Naive thymus-derived CD8-positive, alpha-beta T cell (primary cell): ENCODE data around the gene BTAF1. TPM values are rescaled to one million over a fixed set of nuclear protein-coding genes. Genes with fewer than 3 reads are reported as not detected.
"Not testable (repeated sequence)": the region's sequence is repeated elsewhere in the genome, so short reads cannot be mapped to it uniquely, and the experiment has no call there.

ENCODE experiments used
- ATAC-seq, 2 donors: fragments of 150-1000 bp; cut with Tn5 transposase in 1 of 2; sonication (Bioruptor Pico), chemical (Tn5 transposase) in 1 of 2; 1 replicate in 1 of 2; 2 replicates in 1 of 2; pipeline ENCODE4 v1.10.0; 2021; ENCODE audit warnings: mild to moderate bottlenecking in 2 of 2, moderate library complexity in 2 of 2
- POLR2A ChIA-PET: fragments of 350-600 bp; sonication (Branson Sonifier 250); formaldehyde crosslinking; loops from one replicate; lab custom pipeline; 2021; ENCODE audit warnings: antibody characterized with exemption; lab: Charles Lee
- DNase-seq, 10 donors: peaks; one replicate each; pipeline versions ENCODE4 v3.0.0 to v3.0.0-alpha.2; 2020 to 2022
- H3K27ac Mint-ChIP-seq, 10 donors: one replicate each; pipeline ENCODE4 v1.8.0; 2020 to 2022; ENCODE audit warnings: mild to moderate bottlenecking in 10 of 10, mixed read lengths in 10 of 10, moderate library complexity in 4 of 10, inconsistent platforms in 1 of 10
- H3K27me3 Mint-ChIP-seq, 5 donors: one replicate each; pipeline ENCODE4 v1.8.0; 2021 to 2022; ENCODE audit warnings: mixed read lengths in 5 of 5
- H3K36me3 Mint-ChIP-seq, 3 donors: one replicate each; pipeline ENCODE4 v1.8.0; 2020 to 2022; ENCODE audit warnings: mixed read lengths in 3 of 3, mild to moderate bottlenecking in 2 of 3, inconsistent platforms in 1 of 3
- H3K4me1 Mint-ChIP-seq, 4 donors: one replicate each; pipeline ENCODE4 v1.8.0; 2021 to 2022; ENCODE audit warnings: mixed read lengths in 4 of 4
- H3K4me3 Mint-ChIP-seq, 10 donors: one replicate each; pipeline ENCODE4 v1.8.0; 2020 to 2022; ENCODE audit warnings: mild to moderate bottlenecking in 10 of 10, mixed read lengths in 10 of 10, moderate library complexity in 6 of 10, inconsistent platforms in 1 of 10
- H3K9me3 Mint-ChIP-seq, 9 donors: one replicate each; pipeline ENCODE4 v1.8.0; 2020 to 2022; ENCODE audit warnings: mixed read lengths in 9 of 9, mild to moderate bottlenecking in 3 of 9, inconsistent platforms in 1 of 9, moderate library complexity in 1 of 9
- polyA plus RNA-seq, 3 donors: library from polyadenylated mRNA; unstranded; fragments of 300-500 nt; fragmentation: Illumina TruSeq; gene quantifications; one replicate each; pipeline ENCODE4 v1.2.3, GENCODE V29; 2021
- total RNA-seq, 8 experiments: library from RNA in 2 of 8; stranded (reverse) in 2 of 8; gene quantifications; one replicate each; pipeline ENCODE4 v1.2.3 and lab custom pipeline; 2021 to 2026

The BTAF1 gene
- total and polyA plus RNA-seq, 5 experiments from 2014 or later = 7.9 to 82.7 (median 9.1) TPM

- ATAC-seq = no peak
- no peaks in the 10 kb centered on the region for H3K4me1 Mint-ChIP-seq
- H3K36me3 Mint-ChIP-seq = peaks cover 35 to 70% (median 61%) of the 10 kb centered on the region in 3 donors
- no peaks in the 10 kb centered on the region for H3K27me3 Mint-ChIP-seq
- no peak overlapping the region for H3K4me3 Mint-ChIP-seq
- H3K27ac Mint-ChIP-seq = no peak overlapping the region
- peaks cover 0 to 5% (median 0%) of the 10 kb centered on the region in 9 donors for H3K9me3 Mint-ChIP-seq
- POLR2A ChIA-PET = no interaction called here
- DNase-seq = no peak
Measured at GRCh38 chr10:92031580-92031979, 108.0 kb downstream of the BTAF1 start.

GRCh38 chr10:92033070-92033469 lies 109.5 kb downstream of the BTAF1 start:
- DNase-seq, POLR2A ChIA-PET, ATAC-seq, H3K9me3 Mint-ChIP-seq, H3K4me3 Mint-ChIP-seq, H3K27ac Mint-ChIP-seq, H3K27me3 Mint-ChIP-seq, H3K4me1 Mint-ChIP-seq: not testable (repeated sequence)
- peaks cover 25 to 55% (median 54%) of the 10 kb centered on the region in 3 donors for H3K36me3 Mint-ChIP-seq

- no peaks in the 10 kb centered on the region for H3K4me1 Mint-ChIP-seq
- peaks cover 0 to 5% (median 0%) of the 10 kb centered on the region in 9 donors for H3K9me3 Mint-ChIP-seq
- H3K4me3 Mint-ChIP-seq = no peak overlapping the region
- peaks cover 6 to 16% (median 8%) of the 10 kb centered on the region in 3 donors for H3K36me3 Mint-ChIP-seq
- H3K27ac Mint-ChIP-seq = no peak overlapping the region
- no peak for ATAC-seq
- POLR2A ChIA-PET = no interaction called here
- no peaks in the 10 kb centered on the region for H3K27me3 Mint-ChIP-seq
- no peak for DNase-seq
Measured at GRCh38 chr10:92038949-92039348, 115.4 kb downstream of the BTAF1 start.

- Mint-ChIP-seq H3K27me3 (no peaks in the 10 kb centered on the region), H3K9me3 (peaks cover 0 to 1% (median 0%) of the 10 kb centered on the region in 9 donors), H3K4me3 (no peak overlapping the region), H3K36me3 (no peaks in the 10 kb centered on the region), H3K4me1 (peaks cover 0 to 7% (median 2%) of the 10 kb centered on the region in 4 donors), H3K27ac (no peak overlapping the region)
- no peak for ATAC-seq
- no peak for DNase-seq
- POLR2A ChIA-PET = no interaction called here
Measured at GRCh38 chr10:92042541-92042940, 119.0 kb downstream of the BTAF1 start.

GRCh38 chr10:92045641-92046106 lies 122.1 kb downstream of the BTAF1 start:
- POLR2A ChIA-PET = no interaction called here
- DNase-seq (no peak), ATAC-seq (no peak)
- Mint-ChIP-seq H3K36me3 (no peaks in the 10 kb centered on the region), H3K27ac (no peak overlapping the region), H3K4me3 (no peak overlapping the region), H3K27me3 (no peaks in the 10 kb centered on the region), H3K9me3 (peaks cover 0 to 1% (median 0%) of the 10 kb centered on the region in 9 donors), H3K4me1 (peaks cover 6 to 17% (median 13%) of the 10 kb centered on the region in 4 donors)

- ATAC-seq (no peak), DNase-seq (no peak)
- Mint-ChIP-seq H3K4me3 (no peak overlapping the region), H3K27me3 (no peaks in the 10 kb centered on the region), H3K36me3 (peaks cover 0 to 5% (median 0%) of the 10 kb centered on the region in 3 donors), H3K4me1 (peaks cover 6 to 17% (median 13%) of the 10 kb centered on the region in 4 donors), H3K9me3 (peaks cover 0 to 1% (median 0%) of the 10 kb centered on the region in 9 donors), H3K27ac (peak overlapping the region in 1 of 10 donors; percentile 87)
- POLR2A ChIA-PET = no interaction called here
Measured at GRCh38 chr10:92047215-92047614, 123.6 kb downstream of the BTAF1 start.

GRCh38 chr10:92052088-92052487 lies 128.5 kb downstream of the BTAF1 start:
- POLR2A ChIA-PET = no interaction called here
- no peak for DNase-seq
- peaks cover 0 to 16% (median 3%) of the 10 kb centered on the region in 3 donors for H3K36me3 Mint-ChIP-seq
- H3K27ac Mint-ChIP-seq = no peak overlapping the region
- no peaks in the 10 kb centered on the region for H3K9me3 Mint-ChIP-seq
- no peak overlapping the region for H3K4me3 Mint-ChIP-seq
- H3K27me3 Mint-ChIP-seq = no peaks in the 10 kb centered on the region
- ATAC-seq = no peak
- H3K4me1 Mint-ChIP-seq = peaks cover 10 to 22% (median 15%) of the 10 kb centered on the region in 4 donors

GRCh38 chr10:92052741-92053140 lies 129.2 kb downstream of the BTAF1 start:
- H3K27me3 Mint-ChIP-seq = no peaks in the 10 kb centered on the region
- H3K27ac Mint-ChIP-seq = peak overlapping the region in 1 of 10 donors; percentile 42
- DNase-seq (no peak), ATAC-seq (no peak)
- POLR2A ChIA-PET = no interaction called here
- no peak overlapping the region for H3K4me3 Mint-ChIP-seq
- H3K36me3 Mint-ChIP-seq = peaks cover 0 to 16% (median 3%) of the 10 kb centered on the region in 3 donors
- peaks cover 8 to 19% (median 10%) of the 10 kb centered on the region in 4 donors for H3K4me1 Mint-ChIP-seq
- H3K9me3 Mint-ChIP-seq = no peaks in the 10 kb centered on the region

GRCh38 chr10:92054807-92055206 lies 131.2 kb downstream of the BTAF1 start:
- Mint-ChIP-seq H3K36me3 (peaks cover 0 to 22% (median 6%) of the 10 kb centered on the region in 3 donors), H3K4me3 (no peak overlapping the region), H3K27ac (no peak overlapping the region), H3K4me1 (peaks cover 0 to 9% (median 3%) of the 10 kb centered on the region in 4 donors), H3K9me3 (no peaks in the 10 kb centered on the region), H3K27me3 (no peaks in the 10 kb centered on the region)
- DNase-seq (no peak), ATAC-seq (no peak)
- POLR2A ChIA-PET = interaction anchor here (0.6 kb wide), 1 partner anchor 150 kb away, joined by 3 read pairs; no protein-coding TSS in a partner anchor

GRCh38 chr10:92062273-92062672 lies 138.7 kb downstream of the BTAF1 start:
- Mint-ChIP-seq H3K9me3 (no peaks in the 10 kb centered on the region), H3K27ac (no peak overlapping the region), H3K27me3 (no peaks in the 10 kb centered on the region), H3K4me1 (no peaks in the 10 kb centered on the region), H3K36me3 (peaks cover 0 to 12% (median 8%) of the 10 kb centered on the region in 3 donors), H3K4me3 (no peak overlapping the region)
- ATAC-seq = no peak
- no peak for DNase-seq
- POLR2A ChIA-PET = interaction anchor here (0.7 kb wide), 1 partner anchor 14 kb away, joined by 5 read pairs; no protein-coding TSS in a partner anchor

- H3K27ac Mint-ChIP-seq = no peak overlapping the region
- H3K4me1 Mint-ChIP-seq = no peaks in the 10 kb centered on the region
- H3K36me3 Mint-ChIP-seq = peaks cover 0 to 6% (median 6%) of the 10 kb centered on the region in 3 donors
- no peaks in the 10 kb centered on the region for H3K9me3 Mint-ChIP-seq
- DNase-seq (no peak), ATAC-seq (no peak)
- POLR2A ChIA-PET = no interaction called here
- no peak overlapping the region for H3K4me3 Mint-ChIP-seq
- H3K27me3 Mint-ChIP-seq = no peaks in the 10 kb centered on the region
Measured at GRCh38 chr10:92064506-92064905, 140.9 kb downstream of the BTAF1 start.

GRCh38 chr10:92066386-92066785 lies 142.8 kb downstream of the BTAF1 start:
- H3K9me3 Mint-ChIP-seq = no peaks in the 10 kb centered on the region
- H3K36me3 Mint-ChIP-seq = peaks cover 0 to 1% (median 0%) of the 10 kb centered on the region in 3 donors
- H3K4me1 Mint-ChIP-seq = no peaks in the 10 kb centered on the region
- H3K27me3 Mint-ChIP-seq = no peaks in the 10 kb centered on the region
- DNase-seq (no peak), ATAC-seq (no peak)
- H3K27ac Mint-ChIP-seq = no peak overlapping the region
- POLR2A ChIA-PET = no interaction called here
- H3K4me3 Mint-ChIP-seq = no peak overlapping the region

- no peak overlapping the region for H3K27ac Mint-ChIP-seq
- H3K9me3 Mint-ChIP-seq = no peaks in the 10 kb centered on the region
- DNase-seq = no peak
- H3K4me1 Mint-ChIP-seq = no peaks in the 10 kb centered on the region
- ATAC-seq = no peak
- POLR2A ChIA-PET = no interaction called here
- H3K27me3 Mint-ChIP-seq = no peaks in the 10 kb centered on the region
- no peak overlapping the region for H3K4me3 Mint-ChIP-seq
- H3K36me3 Mint-ChIP-seq = no peaks in the 10 kb centered on the region
Measured at GRCh38 chr10:92068900-92069299, 145.3 kb downstream of the BTAF1 start.
